GM19324 (cell line): ENCODE results near the gene C11orf54.
"Not testable (repeated sequence)": the region's sequence is repeated elsewhere in the genome, so short reads cannot be mapped to it uniquely, and the experiment has no call there.

Experiments used
- ATAC-seq: cut with Tn5 transposase; IDR thresholded peaks from one replicate; pipeline ENCODE4 v1.9.1; 2021; ENCODE audit warnings: mild to moderate bottlenecking, moderate library complexity; ENCODE audit not compliant: unreplicated experiment, low FRiP score

C11orf54 gene

DNA sequence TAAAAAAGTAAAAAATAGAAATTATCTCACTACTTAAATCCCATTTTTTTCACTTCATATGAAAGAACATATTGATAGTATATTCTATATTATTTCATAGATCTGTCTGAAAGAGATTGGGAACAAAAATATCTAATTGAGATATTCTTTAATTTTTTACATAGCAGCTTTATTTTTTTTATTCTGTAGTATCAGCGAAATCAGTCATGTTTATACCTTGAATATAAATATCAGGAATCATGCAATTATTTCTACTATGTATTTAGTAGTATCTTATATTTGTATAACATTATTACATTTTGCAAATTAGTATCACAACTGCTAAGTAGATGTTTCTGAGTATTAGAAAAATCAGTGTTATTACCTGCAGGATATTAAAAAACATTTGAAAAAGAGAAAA, 20.4 kb downstream of the C11orf54 start:
- no peak for ATAC-seq

DNA sequence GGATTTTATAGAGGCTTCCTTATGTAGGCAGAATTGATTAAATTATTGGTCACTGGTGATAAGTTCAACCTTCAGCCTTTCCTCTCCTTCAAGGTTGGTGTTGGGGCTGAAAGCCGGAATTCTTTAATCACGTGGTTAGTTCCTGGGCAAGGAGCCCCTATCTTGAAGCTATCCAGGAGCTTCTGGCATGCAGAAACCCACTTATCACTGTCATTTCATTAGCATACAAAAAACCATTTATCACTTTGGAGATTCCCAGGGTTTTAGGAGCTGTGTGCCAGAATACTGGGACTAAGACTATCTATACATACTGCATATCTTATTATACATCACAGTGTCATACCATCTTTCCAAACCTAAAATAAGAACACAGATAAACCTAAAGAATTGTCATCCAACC, 24.1 kb downstream of the C11orf54 start:
- no peak for ATAC-seq

DNA sequence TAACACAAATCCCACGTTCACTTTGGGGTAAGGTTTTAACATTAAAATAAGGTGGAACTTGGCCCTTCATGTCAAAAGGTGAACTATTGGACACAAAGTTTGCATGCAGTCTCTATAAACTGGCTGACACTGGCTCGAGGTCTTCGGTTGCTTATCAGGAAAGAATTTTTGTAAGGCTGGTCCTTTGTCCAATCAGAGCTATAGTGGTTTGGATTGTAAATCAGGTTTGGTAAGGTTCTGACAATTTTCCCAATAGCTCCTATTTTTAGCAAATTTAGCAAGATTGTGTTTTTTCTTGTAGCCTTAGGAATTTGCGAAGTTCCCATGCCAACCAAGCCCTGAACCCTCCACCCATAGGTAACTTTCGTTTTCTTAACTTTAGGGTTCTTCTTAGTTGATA, 25.0 kb downstream of the C11orf54 start:
- no peak for ATAC-seq

DNA sequence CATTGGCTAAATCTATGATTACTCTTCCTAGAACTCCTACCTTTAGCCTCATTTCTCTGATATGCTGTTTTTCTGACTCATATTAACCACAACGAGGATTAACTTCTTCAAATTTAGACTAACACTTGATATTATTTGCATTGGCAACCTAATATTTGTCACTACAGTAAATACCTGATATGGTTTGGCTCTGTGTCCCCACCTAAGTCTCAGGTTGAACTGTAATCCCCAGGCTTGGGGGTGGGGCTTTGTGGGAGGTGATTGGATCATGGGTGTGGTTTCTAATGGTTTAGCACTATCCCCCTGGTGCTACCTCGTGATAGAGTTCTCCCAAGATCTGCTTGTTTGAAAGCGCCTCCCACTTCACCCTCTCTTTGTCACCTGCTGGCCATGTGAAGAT, 25.5 kb downstream of the C11orf54 start:
- no peak for ATAC-seq

DNA sequence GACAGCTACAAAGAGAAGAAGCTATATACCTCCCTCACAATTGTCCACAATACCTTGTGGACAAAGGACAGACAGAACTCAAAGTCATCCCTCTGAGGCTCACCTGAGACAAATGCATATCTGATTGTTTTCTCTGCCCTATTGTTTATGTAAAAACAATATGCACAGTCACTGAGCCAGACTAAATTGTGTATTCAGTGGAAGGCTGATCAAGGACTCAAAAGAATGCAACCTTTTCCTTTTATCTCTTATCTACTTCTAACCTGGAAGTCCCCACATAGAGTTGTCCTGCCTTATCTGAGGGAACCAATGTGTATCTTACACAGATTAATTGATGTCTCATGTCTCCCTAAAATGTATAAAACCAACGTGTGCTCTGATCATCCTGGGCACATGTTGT, 28.7 kb downstream of the C11orf54 start:
- no peak for ATAC-seq

DNA sequence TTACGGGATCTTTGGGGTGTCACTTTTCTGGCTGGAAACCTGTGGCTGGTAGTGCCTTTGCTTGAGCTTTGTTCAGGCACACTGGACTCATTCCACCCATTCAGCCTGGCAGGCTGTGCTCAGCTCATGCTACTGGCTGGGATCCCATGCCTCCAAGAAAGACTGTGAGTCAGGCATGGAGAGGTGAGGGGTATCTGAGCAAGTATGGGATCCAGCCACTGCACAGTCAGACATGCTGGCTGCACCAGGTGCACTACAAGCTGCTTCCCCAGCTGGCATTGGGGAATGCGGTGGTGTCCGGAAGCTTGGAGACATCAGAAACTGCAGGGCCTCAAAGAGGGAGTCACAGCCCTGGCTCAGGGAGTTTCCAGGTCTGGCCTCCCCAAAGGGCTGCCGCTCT, 30.7 kb downstream of the C11orf54 start:
- no peak for ATAC-seq

DNA sequence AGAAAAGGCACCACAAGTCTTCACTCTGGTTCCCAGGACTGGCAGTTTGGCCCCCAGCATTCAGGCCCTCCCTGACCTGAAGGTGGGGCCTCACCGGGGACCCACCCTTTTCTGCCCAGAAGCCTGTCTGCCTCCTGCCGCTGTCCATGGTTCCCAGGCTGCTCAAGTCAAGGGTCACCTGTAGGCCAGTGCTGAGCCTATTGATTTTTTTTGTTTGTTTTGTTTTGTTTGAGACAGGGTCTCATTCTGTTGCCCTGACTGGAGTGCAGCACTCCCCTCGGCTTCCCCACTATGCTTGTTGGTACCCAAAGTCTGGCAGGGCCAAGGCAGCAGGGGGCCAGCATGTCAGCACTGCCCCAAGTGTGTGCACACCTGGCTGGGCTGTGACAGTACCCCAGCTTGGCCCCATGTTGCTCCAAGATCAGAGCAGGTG, 31.6 kb downstream of the C11orf54 start:
- ATAC-seq = no peak

DNA sequence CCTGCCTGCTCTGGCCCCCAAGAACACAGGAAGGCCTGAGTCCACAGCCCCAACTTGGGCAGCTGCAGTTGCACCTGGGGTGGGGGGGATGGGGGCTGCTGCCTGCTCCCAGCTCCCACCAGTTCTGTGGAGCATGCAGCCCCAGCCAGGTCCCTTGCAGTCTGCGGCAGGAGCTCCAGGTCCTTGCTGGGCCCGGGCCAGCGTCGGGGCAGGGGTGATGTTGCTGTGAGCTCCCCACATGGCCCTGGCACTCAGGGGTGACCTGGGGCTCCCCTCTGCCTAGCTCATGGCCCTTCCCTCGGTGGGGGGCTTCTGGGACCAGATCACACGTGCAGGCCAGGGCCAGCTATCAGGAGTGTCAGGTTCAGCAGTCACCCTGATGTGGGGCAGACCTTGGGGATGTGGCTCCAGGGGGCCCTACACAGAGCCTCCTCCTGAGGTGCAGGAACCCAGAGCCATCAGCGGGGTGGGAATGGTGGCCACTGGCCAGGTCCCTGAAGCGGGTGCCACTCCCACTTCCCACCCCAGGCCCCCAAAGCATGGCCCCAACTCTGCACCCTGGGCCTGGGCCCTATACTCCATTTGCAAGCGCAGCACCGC, 32.2 kb downstream of the C11orf54 start:
- no peak for ATAC-seq

DNA sequence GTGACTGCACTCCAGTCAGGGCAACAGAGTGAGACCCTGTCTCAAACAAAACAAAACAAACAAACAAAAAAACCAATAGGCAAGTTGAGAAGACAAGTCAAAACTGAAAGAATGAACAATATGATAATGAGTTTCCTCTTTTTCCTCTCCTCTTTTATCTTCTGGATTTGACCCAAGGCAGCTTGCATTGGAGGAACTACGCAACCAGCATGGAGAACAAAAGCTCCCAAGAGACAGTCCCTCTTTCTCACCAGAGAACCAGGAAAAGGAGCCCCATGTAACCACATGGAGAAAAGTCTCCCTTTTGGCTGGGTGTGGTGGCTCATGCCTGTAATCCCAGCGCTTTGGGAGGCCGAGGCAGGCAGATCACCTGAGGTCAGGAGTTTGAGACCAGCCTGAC, 33.1 kb downstream of the C11orf54 start:
- not testable (repeated sequence) for ATAC-seq

DNA sequence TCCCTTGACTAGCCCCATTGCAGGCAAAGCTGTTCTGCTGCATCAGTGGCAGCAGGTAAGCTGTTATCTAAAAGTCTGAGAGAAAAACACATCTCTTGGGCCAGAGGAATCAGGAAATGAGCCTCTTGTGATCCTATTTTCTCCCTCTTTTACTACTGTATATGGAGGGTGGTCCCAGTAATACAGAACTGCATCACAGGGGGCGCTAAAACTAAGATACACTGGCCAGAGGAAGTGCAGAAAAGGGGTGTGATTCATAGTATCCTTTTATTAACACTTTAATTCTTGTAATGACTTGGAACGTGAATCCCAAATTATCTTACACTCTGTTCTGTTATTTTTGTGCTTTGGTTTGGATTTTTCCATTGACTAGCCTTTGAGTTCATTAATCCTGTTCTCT, 33.8 kb downstream of the C11orf54 start:
- no peak for ATAC-seq

DNA sequence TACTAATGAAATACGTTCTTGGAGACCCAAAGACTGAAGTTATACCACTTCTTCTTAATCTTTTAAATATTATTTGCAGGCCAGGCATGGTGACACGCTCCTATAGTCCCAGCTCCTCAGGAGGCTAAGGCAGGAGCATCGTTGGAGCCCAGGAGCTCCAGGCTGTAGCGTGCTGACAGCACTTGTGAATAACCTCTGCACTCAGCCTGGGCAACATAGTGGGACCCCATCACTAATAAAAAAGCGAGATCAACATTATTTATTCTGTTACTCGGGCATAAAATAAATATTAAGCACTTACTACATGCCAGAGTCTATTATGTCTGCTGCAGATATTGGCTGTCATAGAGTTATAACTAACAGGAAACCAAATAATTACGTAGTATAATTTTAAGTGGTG, 41.9 kb downstream of the C11orf54 start:
- ATAC-seq = no peak

DNA sequence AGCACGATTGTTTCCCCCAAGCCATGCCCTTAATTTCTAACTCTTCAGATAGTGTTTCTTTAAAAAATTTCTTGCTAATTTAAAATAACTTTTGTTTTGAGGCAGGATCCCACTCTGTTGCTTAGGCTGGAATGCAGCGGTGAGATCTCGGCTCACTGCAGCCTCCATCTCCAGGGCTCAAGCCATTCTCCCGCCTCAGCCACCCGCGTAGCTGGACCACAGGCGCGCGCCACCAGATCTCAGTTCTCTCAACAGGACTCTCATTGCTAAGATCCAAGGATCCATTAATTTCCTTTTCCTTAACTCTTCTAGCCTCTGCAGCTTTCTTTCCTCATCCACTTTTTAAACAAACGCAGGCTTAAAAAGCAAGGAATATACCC, 42.3 kb downstream of the C11orf54 start:
- peak; percentile 61 for ATAC-seq

DNA sequence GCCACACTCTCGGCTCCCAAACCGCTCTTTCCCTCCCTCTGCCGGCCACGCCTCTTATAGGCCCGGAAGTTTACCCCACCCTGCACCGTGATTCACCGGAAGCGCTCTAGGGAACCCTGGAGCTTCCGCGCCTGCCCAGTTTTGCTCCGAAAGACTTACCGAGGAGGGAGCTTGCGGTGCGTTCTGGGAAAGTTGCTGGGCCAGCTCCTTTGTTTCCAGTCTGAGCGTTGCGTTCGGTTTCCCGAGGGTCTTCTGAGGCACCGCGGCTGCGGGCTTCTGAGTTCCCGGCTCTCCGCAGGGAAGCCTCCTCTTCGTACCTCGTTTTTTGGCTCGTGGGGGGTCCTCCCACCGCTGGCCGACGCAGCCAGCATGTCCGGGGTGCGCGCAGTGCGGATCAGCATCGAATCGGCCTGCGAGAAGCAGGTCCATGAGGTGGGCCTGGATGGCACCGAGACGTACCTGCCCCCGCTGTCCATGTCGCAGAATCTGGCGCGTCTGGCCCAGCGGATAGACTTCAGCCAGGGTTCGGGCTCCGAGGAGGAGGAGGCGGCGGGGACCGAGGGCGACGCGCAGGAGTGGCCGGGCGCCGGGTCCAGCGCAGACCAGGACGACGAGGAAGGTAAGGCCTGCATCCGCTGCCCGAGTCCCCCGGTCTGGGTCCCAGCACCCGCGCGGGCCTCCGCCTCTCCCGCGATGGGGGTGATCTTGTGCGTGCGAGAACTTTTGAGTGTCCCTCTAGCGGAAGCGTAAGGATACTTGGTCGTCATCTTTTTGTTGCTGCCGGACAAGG, 42.9 kb downstream of the C11orf54 start, which contains the start of gene MED17:
Gene MED17 (plus strand): TSS at position 138 of the 790 bp plus-strand sequence. CDS start 232 bp downstream, at position 370.
- ATAC-seq = peak; percentile 96

DNA sequence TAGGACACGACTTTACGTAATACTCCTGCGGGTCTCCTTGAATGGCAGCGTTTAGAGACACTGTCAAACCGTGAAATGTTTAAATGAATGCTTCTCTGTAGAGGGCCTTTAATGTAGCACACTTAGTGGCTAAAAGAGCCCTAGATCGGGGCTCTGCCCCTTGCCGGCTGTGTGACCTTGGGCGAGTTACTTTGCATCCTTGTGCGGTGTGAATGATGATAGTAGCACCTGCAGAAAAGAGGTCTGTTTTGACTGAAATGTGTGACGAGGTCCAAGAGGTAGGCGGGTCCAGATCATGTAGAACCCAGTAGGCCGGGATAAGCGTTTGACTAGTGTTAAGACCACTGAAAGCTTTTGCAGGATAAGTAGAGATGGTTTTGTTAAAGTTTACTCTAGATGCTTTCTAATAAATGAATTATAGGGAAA, 43.5 kb downstream of the C11orf54 start:
- ATAC-seq = peak; percentile 35

DNA sequence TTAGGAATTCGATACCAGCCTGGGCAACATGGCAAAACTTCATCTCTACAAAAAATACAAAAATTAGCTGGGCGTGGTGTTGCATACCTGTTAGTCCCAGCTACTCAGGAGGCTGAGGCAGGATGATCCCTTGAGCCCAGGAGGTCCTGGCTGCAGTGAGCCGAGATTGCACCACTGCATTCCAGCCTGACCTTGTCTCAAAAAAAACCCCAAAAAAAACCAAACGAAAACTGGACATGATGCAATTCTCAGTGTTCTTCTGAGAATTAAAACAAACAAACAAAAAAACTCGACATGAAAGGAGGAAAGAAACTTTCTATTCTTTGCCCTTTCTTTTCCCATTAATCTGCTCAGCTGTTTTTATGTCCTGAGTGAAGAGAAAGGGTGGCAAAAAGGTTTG, 50.0 kb downstream of the C11orf54 start:
- no peak for ATAC-seq

DNA sequence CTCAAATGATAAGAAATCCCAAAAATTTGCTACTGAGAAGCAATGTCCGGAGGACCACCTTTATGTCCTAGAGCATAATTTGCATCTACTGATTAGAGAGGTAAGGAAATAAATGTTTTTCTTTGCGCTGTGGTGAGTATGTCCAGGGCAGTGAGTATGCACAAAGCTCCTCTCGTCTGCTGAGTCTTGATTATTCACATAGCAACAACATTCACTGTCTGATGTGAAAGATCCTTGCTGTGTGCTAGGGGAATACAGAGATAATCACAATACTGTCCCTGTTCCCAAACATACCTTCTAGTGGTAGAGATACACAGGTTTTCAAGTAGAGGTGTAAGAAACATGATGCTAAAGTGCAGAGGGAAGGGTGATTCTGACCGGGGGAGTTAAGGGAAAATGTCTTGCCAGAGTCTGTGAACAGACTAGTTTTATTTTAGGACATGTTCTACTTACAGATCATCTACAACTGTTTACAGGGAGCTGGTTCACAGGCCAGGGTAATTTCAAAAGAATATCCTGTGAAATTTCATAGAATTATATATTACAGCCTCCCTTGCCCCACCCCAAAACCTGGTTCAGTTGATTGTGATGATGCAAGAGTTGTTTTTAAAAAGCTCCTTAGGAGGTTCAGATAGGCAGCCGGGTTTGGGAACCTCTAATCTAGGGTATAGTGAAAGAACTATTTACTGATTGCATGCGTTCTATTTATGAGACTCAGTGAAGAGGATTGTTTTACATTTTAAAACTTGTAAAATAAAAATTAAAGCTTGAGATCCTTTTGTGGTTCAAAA, 55.2 kb downstream of the C11orf54 start:
- ATAC-seq = no peak

DNA sequence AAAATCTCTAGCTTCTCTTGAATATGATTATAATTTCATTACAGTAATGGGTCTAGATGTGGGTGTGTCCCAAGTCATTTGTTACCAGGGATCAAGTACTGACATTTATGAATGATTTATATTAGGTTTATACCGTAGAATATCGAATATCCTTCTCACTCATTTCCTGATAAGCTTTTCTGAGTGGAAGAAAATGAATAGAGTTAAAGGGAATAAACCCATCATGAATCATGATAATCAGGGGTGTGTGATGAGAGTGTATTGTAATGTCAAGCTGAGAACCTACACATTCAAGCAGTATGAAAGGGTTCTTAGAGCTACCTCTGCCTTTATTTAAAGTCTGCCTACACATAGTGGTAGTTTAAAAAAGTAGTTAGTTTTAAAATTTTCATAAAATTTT, 59.9 kb downstream of the C11orf54 start:
- no peak for ATAC-seq

DNA sequence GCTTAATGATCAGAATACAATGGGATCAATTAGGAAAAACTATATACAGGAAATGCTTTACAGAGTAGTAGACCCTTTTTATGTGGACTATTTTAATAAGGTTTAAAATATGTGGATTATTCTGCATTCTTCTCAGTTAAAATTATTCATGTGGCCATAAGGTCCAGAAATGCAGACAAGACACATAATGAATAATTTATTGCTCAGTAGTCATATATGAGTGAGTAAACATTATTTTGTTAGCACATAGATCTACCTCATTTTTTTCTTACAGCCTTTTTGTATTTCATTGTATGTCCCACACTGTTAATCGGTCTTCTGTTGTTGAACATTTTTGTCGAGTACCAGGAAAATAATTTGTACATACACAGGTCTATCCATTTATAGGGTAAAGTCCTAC, 63.4 kb downstream of the C11orf54 start:
- ATAC-seq = no peak

DNA sequence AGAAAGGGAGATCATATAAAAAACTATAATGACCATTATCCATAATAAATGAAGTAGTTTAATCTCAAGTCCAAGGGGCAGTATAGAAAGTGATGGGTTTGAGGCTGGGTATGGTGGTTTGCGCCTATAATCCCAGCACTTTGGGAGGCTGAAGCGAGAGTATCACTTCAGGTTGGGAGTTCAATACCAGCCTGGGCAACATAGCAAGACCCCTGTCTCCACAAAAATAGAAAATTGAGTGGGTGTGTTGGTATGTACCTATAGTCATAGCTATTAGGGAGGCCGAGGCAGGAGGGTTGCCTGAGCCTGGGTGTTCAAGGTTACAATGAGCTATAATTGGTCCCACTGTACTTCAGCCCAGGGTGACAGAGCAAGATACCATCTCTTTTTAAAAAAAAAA, 66.5 kb downstream of the C11orf54 start:
- no peak for ATAC-seq

DNA sequence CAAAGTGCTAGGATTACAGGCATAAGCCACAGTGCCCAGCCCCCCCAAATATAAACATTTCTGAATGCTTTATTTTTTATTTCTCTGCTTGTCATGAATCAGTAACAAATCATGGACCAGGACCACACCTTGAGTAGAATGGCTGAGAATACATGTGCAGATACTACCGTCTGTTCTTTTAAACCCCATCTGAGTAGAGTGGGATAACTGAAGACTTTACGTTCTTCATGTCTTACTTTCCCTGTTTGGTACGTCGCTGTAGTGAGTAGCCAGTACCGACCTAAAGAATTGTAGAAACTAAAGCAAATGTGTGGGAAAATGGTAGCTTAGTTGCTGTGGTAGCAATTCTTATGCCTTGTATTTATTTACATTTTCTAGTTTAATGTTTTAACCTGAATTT, 72.5 kb downstream of the C11orf54 start:
- ATAC-seq = no peak
